HG03565 (cell line): ENCODE data around the gene UBE2H.
"Not testable (repeated sequence)": the region's sequence is repeated elsewhere in the genome, so short reads cannot be mapped to it uniquely, and the experiment has no call there.

Experiments used
- ATAC-seq: cut with Tn5 transposase; IDR thresholded peaks from one replicate; pipeline ENCODE4 v1.9.1; 2021; ENCODE audit warnings: mild to moderate bottlenecking, moderate library complexity; ENCODE audit not compliant: unreplicated experiment

UBE2H gene

DNA sequence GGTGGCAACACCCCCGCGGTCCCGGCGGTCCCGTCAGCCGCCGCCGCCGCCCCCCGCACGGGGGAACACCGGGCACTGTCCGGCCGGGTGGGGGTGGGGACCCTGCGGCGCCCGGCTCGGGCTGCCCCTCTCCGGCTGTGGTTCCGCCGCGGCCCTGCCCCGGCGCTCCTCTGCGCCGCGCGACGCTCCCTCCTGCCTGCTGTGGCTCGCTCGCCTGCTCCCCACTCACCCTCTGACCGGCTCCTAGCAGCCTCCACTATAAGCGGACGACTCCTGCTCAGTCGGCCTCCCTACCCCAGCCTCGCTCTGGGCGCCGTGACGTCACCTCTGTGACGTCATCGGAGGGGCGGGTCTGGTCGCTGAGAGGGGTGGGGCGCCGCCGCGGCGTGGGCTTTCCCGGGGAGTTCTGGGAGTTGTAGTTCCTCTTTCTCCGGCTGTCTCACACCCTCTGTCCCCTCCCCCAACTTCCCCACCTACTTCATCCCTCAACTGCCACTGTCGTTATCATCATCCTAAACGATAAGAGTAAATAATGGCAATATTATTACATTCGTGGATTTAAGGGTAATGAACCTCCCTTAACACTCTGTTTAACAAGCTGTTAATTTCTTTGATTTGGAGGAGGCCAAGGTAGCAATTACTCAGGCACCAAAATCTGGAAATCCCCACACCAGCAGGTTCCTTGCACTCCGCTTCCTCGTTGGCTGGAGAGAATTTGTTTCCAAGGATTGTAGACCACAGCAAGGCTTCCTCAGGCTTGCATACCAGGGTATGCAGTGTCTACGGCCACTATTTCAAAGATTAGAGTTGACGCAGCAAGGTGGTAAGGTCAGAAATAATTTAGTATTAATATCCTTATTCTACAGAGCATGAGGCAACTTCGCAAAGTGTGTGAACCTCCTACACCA is at the start of gene UBE2H:
UBE2H (minus strand) TSS at position 308 of the 908 bp plus-strand sequence. CDS start 405 bp downstream, outside the sequence.
- peak; percentile 49 for ATAC-seq

GRCh38 chr7:129998446-129998845 is 45.7 kb upstream of the UBE2H start:
- ATAC-seq, result no peak

DNA sequence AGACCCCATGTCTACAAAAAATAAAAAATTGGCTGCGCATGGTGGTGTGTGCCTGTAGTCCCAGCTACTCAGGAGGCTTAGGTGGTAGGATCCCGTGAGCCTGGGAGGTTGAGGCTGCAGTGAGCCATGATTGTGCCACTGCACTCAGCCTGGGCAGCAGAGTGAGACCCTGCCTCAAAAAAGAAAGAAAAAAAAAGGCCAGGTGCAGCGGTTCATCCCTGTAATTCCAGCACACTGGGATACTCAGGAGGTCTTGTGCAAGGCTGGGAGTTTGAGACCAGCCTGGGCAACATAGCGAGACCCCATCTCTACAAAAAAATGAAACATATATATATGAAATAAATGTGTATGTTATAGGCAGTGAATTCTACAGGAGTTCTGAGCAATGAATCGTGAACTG is 44.5 kb upstream of the UBE2H start:
- no peak for ATAC-seq

- no peak for ATAC-seq
Observed at GRCh38 chr7:129993275-129993674, 40.5 kb upstream of the UBE2H start.

GRCh38 chr7:129990403-129991192 is 37.8 kb upstream of the UBE2H start:
- ATAC-seq, result no peak

DNA sequence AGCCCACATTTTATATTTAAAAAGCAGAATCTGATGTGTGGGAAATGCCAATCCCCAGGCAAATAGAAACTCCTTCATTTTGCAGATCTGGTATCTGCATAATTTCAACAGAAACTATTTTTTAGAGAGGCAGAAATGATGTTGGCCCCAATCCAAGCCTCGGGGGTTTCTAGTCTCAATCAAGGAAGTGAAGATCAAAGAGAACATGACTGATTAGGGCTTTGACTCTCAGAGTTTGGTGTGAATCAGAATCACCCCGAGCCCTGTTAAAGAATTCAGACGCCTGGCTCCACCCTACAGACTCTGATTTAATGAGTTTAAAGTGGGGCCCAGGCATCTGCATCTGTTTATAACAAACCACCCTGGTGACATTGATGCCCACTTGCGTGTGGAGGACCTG is 36.7 kb upstream of the UBE2H start:
- ATAC-seq, result no peak

DNA sequence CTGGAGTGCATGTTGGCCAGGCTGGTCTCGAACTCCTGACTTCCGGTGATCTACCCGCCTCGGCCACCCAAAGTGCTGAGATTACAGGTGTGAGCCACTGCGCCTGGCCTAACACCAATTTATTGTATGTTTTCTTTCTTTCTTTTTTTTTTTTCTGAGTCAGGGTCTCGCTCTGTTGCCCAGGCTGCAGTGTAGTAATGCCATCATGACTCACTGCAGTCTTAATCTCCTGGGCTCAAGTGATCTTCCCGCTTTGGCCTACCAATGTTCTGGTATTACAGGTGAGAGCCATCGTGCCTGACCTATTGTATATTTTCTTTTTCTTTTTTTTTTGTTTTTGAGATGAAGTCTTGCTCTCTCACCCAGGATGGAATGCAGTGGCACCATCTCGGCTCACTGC is 33.8 kb upstream of the UBE2H start:
- no peak for ATAC-seq

- ATAC-seq, result no peak
Observed at GRCh38 chr7:129980667-129981066, 27.9 kb upstream of the UBE2H start.

GRCh38 chr7:129975309-129975708 is 22.5 kb upstream of the UBE2H start:
- no peak for ATAC-seq

DNA sequence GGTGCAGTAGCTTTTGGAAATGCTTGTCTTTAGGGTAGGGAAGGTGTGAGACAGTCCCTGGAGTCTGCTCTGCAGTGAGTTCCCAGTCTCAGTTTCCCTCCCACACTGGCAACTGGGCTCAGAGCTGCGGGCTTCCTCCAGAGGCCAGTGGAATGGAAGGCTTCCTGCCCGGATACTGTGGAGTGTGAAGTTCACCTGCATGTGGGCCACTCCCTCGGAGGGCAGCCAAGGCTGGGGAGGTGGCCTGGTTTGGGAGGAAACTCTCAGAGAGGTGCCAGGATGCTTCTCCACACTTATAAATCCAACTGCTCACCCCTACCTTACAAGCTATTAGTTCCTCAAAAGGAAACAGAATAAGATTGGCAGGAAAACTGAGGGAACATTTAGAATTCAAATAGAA is 18.1 kb upstream of the UBE2H start:
- ATAC-seq, result no peak

DNA sequence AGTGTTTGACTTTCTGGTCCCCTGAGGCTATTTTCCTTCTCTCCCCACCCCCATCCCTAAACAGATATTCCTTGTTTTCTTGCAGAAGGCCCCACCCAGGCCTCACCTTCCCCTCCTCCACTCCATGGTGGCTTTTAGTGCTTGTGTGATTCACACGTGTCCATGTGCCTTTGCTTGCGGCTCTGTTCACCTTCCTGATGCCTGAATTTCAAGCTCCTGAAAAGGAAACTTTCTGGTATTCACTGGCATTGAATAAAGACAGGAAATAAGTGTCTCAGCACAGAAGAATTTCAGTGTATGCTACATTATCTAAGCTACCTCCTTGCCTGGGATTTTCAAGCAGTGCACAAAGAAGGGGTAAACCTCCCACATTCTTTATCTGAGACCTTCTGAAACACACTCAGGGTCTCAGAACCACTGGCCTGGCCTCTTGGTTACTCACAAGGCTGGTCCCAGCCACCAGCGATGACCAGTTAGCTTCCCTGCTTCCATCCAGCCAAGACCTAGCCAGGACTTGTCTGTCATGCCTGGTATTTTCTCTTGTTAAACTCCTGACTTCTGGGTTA is 17.2 kb upstream of the UBE2H start:
- no peak for ATAC-seq

DNA sequence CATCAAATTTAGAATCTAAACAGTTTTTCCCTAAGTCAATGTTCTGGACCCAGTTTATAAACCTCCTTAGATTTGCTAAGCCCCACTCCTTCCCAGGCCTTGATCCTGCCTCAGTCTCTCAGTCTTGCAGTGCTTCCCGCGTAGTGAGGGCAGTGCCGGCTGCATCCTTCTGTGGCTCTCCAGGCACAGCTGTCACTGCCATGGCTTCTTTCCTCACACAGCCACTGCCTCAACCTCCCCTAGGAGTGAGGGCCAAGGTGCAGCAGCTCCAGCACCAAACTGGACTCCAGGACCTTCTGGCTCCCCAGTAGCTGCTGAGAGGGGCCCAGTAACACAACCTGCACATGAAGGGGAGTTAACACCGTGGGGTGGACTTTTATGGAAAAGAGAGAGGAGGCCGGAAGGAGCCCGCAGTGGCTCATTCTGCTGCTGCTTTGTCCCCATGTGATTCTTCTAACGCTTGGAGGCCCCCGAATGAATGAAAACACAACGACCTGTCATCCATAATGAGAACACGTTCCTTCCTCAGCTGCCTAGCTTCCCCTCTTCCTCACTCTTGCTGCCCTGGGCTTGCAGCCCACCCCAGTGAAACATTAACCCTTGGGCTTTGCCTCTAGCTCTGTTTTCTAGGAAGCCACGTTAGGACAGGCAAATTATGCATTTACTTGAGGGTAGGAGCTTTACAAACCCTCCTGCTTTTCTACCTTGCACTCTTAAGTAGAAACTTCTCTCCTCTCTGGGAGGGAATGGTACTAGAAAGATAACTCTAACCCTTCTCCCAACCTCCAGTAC is 16.0 kb upstream of the UBE2H start:
- ATAC-seq, result no peak

GRCh38 chr7:129960204-129960475 is 7.4 kb upstream of the UBE2H start:
- not testable (repeated sequence) for ATAC-seq

DNA sequence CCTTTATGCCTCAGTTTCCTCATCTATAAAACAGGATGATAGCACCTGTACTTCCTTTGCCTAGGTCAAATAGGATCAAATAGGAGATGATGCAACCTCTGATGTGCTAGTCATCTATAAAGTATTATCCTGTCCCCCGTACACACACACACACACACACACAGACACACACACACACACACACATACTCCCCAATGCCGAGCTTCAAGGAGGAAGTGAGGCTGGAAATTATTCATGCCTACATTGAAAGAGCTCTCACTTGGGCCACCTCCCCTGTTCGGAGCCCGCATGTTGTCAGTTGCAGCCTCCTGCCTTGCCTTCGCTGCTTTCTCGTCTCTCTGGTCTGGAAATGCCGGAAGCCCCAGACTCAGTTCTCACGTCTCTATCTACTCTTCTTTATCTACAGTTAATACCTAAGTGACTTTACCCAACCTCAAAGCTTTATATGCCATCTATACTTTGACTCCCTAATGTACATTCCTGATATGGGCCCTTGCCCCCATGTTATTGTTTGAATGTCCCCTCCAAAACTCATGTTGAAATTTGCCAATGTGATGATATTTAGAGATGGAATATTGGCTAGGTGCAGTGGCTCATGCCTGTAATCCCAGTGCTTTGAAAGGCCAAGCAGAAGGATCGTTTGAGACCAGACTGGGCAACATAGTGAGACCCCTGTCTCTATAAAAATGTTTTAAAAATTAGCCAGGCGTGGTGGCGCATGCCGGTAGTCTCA is 6.9 kb upstream of the UBE2H start:
- no peak for ATAC-seq

GRCh38 chr7:129958643-129959470 is 6.1 kb upstream of the UBE2H start:
- ATAC-seq, result no peak

- no peak for ATAC-seq
Observed at GRCh38 chr7:129955993-129956543, 3.3 kb upstream of the UBE2H start.

- peak; percentile 9 for ATAC-seq
Observed at GRCh38 chr7:129952086-129952652, 591 bp downstream of the UBE2H start.

DNA sequence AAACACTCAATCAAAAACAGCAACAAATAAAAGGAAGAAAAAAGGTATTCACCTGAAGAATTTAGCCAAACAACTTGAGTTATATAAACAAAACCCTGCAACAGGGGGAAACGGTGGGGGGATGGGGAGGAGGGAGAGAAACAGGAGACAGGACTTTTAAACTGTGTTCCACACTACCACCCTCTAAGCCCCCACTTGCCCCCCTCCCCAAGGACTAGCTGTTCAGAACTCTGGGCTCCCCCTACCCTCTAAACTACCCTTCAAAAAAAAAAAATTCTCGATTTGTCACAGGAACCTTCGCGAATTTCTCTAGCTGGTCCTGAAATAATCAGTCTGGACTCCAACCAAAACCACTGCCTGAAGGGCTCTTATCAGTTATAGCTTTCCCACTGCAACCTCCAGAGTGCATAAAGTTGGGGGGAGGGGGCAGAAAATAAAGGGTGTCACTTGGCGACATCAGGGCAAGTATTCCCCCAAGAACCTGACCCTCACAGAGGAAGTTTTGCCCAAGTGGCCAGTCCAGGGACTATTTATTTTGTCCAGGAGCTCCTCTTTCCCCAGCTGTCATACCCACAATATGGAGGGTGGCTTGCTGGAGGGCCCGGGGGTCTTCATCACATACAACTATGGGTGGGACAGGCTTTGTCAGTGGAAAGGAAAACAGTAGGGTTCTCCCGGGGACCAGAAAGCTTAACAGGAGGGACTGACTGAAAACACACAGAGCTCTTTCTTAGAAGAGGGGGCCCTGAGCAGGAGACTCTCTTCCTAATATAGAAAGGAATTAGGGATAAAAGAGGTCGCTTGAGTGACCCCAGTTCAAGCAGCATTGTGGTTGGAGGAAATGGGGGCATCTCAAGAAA is 1.3 kb downstream of the UBE2H start:
- no peak for ATAC-seq
